Measurements from ENCODE around the gene EFCAB6.

The EFCAB6 gene

GRCh38 chr22:43564859-43565258 lies 247.2 kb downstream of the EFCAB6 start:
- no peak for DNase-seq

- DNase-seq = no peak
Observed at GRCh38 chr22:43563571-43563970, 248.5 kb downstream of the EFCAB6 start.

- no peak for DNase-seq
Observed at GRCh38 chr22:43562843-43563242, 249.3 kb downstream of the EFCAB6 start.

GRCh38 chr22:43561415-43562178 lies 250.5 kb downstream of the EFCAB6 start:
- DNase-seq = no peak

GRCh38 chr22:43560651-43561050 lies 251.5 kb downstream of the EFCAB6 start:
- DNase-seq = no peak

GRCh38 chr22:43555561-43556515 lies 256.3 kb downstream of the EFCAB6 start:
- DNase-seq = no peak

GRCh38 chr22:43554694-43555365 lies 257.3 kb downstream of the EFCAB6 start:
- DNase-seq = no peak

GRCh38 chr22:43554259-43554636 lies 257.9 kb downstream of the EFCAB6 start:
- no peak for DNase-seq

- DNase-seq = no peak
Observed at GRCh38 chr22:43553451-43554258, 258.4 kb downstream of the EFCAB6 start.

GRCh38 chr22:43550672-43551071 lies 261.4 kb downstream of the EFCAB6 start:
- DNase-seq = no peak

- no peak for DNase-seq
Observed at GRCh38 chr22:43550024-43550620, 262.0 kb downstream of the EFCAB6 start.

GRCh38 chr22:43546186-43546585 lies 265.9 kb downstream of the EFCAB6 start:
- DNase-seq = no peak

GRCh38 chr22:43544289-43544673 lies 267.8 kb downstream of the EFCAB6 start:
- DNase-seq = no peak

- DNase-seq = no peak
Observed at GRCh38 chr22:43543522-43544288, 268.4 kb downstream of the EFCAB6 start.

- DNase-seq = no peak
Observed at GRCh38 chr22:43542681-43543521, 269.2 kb downstream of the EFCAB6 start.

GRCh38 chr22:43541462-43542407 lies 270.4 kb downstream of the EFCAB6 start:
- no peak for DNase-seq

- no peak for DNase-seq
Observed at GRCh38 chr22:43541022-43541421, 271.1 kb downstream of the EFCAB6 start.

GRCh38 chr22:43540529-43540923 lies 271.6 kb downstream of the EFCAB6 start:
- DNase-seq = no peak

Data from fibroblast of skin of right biceps (primary cell).